K562 (cell line): ENCODE data around the gene HELB. TPM values are rescaled to one million over a fixed set of nuclear protein-coding genes. Genes with fewer than 3 reads are reported as not detected.

ENCODE experiments used
- CBX1 ChIP-seq: sonication (generic); IDR thresholded peaks from 2 replicates; pipeline ENCODE4 v1.6.1; 2016; ENCODE audit warnings: antibody characterized with exemption, low read depth, mild to moderate bottlenecking
- REST ChIP-seq, 2 experiments: fragments of 450-650 bp; formaldehyde crosslinking in 1 of 2; IDR thresholded peaks; 2 replicates each; pipeline versions ENCODE4 v1.4.0 to v1.6.1; 2014 to 2020; ENCODE audit warnings: mild to moderate bottlenecking in 2 of 2, borderline replicate concordance in 1 of 2, low read depth in 1 of 2
- polyA plus RNA-seq, 8 experiments: library from polyadenylated mRNA; depleted of rRNA in 4 of 8; stranded (reverse) in 5 of 8; unstranded in 3 of 8; fragments of >200 nt; fragmentation: Nextera tagmentation in 2 of 8; fragmentation: Illumina TruSeq in 1 of 8; extraction: Ambion mirVana in 2 of 8; extraction: Trizol in 1 of 8; gene quantifications; 2 replicates each; pipeline versions ENCODE4 v1.2.1 to v1.2.3, GENCODE V29; 2011 to 2014; ENCODE audit warnings: inconsistent platforms in 1 of 8, missing spikeins in 1 of 8
- total RNA-seq, 7 experiments: library from RNA; depleted of rRNA in 6 of 7; stranded (reverse); fragments of >200 nt in 6 of 7; fragmentation: Illumina TruSeq in 2 of 7; extraction: Trizol in 2 of 7; gene quantifications; 2 replicates each; pipeline versions ENCODE4 v1.2.1 to v1.2.3, GENCODE V29; 2011 to 2021; ENCODE audit warnings: low replicate concordance in 1 of 7

The HELB gene
- total and polyA plus RNA-seq, 9 of the 15 experiments (the other 6 are each of a cell fraction or from before 2014, with no cell fraction given) = 0.74 to 7.6 (median 2.4) TPM

GRCh38 chr12:66340131-66340530 is 37.8 kb downstream of the HELB start (continued):
- TF ChIP-seq REST (IDR thresholded peaks at IDR 0.05; ENCODE audit: borderline replicate concordance) = no peak
- no peak for TF ChIP-seq REST (CRISPR knock-in tag; IDR thresholded peaks at IDR 0.05; ENCODE audit: low read depth)
- no peak for TF ChIP-seq CBX1
